Stimulated activated CD4-positive, alpha-beta T cell treated with anti-CD3 and anti-CD28 coated beads, Interleukin-1b, Interleukin-23, amount 100 ng/mL, for 4 hours (primary cell): ENCODE results near the gene DEDD.
A peak's percentile ranks its signal among the peaks of the same experiment; 100 is the strongest.

Experiments used
- DNase-seq, 2 donors: peaks; one replicate each; pipeline ENCODE4 v3.0.0-alpha.2; 2020; ENCODE audit warnings: low read depth in 2 of 2

DEDD gene

DNA sequence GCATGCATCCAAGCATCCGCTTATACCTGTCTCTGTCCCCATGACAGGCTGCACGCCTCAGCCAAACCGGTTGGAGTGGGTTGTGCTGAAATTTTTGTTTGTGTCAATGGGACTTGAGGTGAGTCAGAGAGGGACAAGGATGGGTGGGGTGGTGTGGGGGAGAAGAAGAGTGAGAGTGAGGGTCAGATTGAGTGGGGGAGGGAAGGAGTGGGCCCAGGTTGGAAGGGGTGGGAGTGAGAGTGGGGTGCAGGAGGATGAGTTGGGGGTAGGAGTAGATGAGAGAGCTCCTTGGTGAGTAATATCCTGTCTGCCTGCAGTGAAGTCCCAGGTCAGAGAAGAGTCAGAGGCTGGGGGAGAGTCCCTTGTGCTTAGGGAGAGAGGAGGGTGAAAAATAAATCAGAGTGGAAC, 39.8 kb downstream of the DEDD start:
- DNase-seq = peak; percentile 27 to 39

DNA sequence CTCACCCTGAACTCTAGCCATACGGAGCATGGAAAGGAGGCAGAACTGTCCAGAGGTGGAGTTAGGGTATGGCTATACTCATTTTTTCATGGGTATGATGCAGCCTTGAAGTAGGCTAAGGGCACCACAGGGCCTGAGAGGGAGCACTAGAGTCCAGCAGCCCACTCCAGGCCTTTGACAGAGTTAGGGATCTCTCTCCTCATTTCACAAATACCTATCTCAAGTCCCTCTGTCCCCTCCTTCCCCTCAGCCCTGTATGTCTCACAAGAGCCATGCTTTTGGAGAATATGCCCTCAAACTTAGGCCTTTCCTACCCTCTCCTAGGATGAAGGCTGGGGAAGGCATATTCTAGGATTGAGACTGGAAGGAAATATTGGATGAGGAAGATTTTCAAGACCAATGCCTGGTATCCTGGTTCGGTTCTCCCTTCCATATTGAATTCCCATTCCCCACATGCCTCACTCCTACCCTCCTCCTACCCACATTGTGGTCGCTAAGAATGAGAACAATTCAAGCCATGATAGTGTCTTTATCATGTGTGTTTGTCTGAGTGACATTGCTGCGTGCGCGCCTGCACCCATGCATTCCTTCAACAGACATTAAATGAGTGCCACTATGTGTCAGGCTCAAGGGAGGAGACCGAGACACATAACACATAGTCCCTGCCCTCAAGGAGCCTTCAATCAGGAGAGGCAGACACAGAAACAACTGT, 40.5 kb downstream of the DEDD start:
- DNase-seq = no peak

DNA sequence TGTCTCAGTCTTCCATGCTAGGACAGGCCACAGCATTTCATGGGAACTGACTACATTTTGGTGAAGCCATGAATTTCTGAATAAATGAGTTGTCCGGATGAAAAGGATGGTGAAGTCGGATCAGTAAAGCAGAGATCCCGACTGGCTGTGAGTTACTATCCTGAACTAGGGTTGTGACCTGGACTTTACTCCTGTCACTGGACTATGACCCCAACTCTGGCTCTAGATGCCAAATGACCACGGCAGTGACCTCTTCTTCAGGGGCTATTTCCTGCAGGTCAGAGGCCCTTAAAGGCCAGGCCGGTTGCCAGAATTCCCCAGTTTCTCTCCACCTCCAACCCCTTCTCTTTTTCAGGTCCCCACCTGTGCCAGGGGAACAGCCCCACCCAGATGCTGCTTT, 41.4 kb downstream of the DEDD start:
- DNase-seq = no peak

DNA sequence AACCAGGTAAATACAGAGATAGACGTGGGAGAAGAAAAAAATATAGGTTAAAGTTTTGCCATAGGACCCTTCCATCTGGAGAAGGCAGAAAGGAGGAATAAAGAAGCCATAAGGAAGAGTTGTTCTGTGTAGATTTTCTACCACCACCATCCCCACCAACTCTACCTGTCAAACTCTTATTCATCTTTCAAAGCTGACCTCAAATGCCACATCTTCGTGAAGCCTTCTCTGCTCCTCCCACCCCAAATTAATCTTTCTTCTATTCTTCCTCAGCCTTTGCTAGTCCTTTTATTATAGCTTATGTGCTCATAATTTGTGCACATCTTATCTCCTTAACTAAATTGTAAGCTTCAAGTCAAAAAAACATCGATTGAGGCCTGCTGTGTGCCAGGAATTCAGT, 41.9 kb downstream of the DEDD start:
- no peak for DNase-seq

DNA sequence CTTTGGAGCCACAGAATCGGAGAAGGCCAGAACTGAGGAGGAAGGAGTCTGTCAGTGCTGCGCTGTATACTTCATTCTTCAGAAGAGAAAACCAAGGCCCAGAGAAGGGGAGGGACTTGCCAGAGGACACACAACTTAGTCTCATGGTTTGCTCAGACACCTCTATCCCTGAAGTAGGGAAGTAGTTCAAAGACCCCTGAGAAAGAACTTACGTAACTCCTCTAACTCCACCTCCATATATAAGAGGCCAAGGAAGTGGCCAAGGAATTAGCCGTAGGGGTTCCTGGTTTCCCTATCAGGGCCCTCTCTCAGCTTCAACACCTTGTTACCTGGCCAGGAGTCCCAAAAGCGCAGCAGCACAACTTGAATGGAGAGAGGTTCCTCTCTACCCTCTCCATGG, 42.5 kb downstream of the DEDD start:
- no peak for DNase-seq

DNA sequence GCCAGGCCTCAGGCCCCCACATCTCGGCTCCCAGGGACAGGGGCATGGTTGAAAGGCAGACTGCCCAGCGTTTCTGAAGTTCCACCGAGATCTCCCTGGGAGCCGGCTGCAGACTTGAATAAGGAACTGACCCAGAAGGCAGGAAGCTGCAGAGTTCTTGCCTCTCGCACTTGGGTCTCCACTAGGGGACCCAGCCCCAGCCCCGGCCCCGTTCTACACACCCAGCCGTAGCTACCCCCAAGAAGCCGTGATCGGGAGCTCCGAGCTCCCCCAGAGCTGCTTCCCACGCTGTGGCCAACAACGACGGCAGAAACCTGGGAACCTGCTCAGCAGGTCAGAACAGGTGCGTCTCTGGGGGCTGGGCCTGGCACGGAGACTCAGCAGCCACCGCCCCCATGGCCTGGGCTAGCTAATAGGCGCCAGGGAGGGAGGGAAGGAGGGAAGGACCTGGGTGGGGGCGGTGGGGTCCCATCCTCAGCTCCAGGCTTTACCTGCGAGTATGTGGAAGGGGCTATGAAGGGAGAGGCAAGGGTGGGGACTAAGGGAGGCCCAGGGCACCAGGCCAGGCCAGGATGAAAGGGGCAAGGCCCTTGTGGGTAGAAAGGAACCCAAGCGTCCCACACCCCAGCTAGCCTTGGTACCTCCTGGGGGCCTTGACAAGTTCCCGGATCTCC, 43.1 kb downstream of the DEDD start, which contains the start of gene NECTIN4:
TSS of gene NECTIN4 (minus strand) at position 308 of the 674 bp plus-strand sequence. CDS start at position 46, 262 bp downstream.
- DNase-seq = no peak

DNA sequence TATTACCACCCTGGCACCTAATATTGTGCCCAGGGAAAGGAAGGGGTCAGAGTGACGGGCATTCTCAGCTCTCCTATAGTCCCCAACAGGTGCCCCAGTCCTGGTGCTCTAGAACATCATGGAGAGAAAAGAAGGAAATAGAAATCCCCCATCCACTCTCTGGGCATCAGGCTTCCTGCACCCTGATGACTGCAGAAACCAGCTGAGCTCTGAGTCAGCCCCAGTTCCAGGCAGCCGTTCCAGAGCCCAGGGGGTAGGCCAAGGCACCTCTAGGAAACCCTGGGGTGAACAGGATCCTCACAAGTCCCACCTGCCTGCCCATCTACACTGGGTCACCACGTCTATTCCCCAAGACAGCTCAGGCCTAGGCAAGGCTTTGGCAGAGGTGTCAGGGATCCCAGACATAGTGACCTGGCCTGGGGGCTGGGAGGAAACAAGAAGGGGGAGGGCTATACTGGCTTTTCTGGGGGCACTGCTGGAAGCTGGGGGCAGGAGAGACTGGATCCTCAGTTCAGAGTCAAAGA, 43.8 kb downstream of the DEDD start:
- DNase-seq = no peak

DNA sequence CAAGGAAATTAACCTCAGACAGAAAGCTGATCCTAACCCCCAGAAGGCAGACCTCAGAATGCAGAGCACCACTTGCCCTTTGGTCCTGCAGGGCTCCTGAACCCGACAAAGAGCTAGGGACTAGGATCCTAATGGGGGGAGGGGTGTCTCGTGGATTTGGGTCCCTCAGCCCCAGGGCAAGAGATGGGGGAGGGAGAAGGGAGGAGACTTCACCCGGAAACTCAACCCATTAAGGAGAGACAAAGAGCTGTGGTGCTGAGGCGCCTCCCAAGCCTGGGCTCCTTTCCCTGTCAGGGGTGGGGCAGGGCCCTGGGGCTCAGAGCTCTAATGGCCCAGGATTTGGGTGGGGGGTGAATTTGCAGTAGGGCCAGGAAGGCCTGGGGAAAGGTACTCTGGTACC, 46.0 kb downstream of the DEDD start:
- DNase-seq = no peak

DNA sequence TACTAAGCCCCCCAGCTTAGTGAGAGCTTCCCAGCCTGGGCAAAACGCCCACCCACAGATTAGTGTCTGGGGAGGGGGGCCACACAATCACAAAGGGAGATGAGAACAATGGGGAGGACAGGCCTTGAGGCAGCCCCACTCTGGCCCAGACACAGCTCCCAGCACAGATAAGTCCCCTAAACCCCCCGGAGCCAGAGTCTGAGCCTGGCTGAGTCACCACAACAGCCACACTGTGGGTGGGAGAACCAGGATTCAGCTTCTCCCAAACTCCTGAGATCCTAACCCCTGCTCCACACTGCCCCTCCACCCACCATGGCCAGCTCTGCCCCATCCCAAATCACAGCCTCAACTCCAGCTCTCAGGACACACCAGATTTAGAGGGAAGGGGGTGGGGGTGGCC, 47.3 kb downstream of the DEDD start:
- DNase-seq = no peak

DNA sequence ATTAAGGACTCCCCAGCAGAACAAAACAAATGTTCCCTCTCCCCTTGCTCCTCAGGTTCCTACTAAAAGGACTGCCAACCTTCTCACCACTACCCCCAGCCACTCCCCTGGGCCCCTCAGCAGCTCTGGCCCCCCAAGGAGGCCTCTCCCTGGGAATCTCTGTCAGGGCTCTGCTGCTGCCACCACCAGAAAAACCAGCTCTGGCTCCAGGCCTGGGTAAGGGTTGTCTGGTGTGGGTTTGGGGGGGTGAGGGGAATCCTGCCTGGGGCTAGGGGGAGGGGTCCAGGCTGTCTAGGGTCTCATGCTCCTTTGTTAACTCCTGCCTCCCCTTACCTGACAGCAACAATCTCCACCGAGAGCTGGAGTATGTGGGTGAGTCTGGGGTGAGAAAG, 47.9 kb downstream of the DEDD start:
- DNase-seq = no peak

DNA sequence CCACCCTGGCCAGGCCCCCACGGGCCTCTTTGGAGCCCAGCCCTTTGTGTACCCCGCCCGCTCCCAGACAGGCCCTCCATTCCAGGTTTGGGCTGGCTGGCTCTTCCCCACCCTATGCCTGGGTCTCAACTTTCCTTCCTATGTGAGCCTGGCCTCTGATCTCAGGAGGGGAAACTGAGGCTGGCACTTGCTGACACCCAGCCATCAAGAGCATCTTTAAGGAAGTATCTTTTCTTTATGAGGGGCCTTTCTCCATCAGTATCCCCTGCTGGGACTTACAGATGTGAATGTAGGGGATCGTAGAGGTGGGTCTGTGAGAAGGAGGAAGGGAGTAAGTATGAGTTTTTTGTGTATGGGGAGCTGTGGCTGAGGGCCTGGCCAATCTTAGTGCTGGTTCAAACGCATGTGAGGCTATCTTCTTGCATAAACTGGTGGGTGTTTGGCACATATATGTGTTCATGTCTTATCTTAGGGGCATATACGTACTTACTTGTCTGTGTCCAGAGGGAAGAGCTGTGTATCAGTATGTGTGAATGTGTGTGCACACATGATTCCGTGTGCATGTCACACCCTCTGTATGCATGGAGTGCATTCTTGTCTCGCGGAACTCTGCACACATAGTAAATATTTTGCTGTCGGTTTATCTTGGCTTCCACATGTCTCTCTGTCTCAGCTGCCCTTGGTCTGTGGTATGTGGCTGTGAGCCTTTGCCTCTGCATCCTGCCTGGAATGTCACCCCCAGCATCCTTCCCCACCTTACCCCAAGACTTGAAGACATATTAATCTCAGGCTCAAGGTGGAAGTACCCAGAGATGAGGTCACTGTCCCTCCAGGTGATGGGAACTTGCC, 48.5 kb downstream of the DEDD start:
- DNase-seq = no peak

DNA sequence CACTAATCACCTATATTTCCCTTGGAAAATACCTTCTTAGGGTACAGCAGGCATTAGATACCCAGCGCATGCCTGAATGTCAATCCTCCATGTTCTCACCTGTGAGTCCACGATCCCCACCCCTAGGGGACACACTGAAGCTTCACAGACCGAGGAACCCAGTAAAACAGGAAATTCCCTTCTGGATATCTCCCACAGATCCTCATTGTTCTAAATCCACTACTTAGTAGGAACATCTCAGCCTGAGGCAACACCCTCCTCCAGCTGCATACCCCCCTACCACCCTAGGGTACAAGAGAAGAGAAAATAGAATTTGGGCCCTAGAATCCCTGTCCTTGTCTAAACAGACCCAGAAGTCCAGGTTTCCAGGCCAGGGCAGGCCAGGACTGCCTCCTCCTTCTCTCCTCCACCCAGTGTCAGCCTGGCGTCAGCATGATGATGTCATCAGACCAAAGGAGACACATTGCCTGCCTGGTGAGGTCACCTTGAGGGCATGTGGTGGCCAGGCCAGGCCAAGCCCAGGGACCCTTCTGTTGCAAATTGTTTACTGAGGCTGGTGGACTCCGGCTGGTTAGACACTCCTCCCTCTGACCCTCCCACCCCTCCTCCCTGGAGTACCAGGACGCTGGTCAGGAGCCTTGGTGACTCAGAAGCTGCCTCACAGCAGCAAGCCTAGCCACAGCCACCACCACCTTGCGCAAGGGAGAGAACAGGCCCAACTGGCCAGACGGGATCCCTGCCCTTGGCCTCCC, 49.3 kb downstream of the DEDD start:
- no peak for DNase-seq

DNA sequence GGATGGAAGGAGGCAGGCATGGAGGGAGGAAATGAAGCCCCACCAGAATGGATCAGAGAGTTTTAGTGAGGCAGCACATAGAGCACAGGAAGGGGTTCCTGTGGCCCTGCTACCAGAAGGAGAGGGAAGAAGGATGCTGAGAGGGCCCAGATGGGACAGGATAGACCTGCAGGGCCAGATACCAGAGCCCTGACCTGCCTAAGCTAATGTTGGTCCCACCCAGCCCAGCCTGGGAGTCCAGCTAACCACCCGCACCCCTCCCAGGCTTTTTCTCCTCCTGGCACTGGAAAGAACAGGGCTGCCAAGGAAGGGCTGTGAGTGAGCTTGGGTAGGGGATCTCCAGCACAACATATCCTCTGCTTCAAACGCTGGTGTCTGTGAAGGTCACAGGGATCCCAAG, 50.0 kb downstream of the DEDD start:
- DNase-seq = no peak

DNA sequence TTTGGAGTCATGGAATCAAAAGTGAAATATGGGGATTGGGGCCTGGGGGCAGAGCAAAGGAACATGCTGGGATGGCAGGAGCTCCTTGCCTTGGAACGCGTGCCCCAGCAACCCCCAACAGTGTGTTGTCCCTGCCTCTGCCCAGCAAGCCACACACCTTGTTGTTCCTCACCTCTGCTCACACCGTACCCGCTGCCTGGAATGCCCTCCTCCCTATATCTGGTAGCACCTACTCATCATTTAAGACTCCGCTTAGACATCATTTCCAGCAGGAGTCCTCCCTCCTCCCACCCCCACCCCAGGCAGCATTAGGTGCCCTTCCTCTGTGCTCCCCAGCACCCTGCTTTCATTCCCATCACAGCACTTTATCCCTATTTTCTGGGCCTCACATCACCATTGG, 50.9 kb downstream of the DEDD start:
- no peak for DNase-seq

DNA sequence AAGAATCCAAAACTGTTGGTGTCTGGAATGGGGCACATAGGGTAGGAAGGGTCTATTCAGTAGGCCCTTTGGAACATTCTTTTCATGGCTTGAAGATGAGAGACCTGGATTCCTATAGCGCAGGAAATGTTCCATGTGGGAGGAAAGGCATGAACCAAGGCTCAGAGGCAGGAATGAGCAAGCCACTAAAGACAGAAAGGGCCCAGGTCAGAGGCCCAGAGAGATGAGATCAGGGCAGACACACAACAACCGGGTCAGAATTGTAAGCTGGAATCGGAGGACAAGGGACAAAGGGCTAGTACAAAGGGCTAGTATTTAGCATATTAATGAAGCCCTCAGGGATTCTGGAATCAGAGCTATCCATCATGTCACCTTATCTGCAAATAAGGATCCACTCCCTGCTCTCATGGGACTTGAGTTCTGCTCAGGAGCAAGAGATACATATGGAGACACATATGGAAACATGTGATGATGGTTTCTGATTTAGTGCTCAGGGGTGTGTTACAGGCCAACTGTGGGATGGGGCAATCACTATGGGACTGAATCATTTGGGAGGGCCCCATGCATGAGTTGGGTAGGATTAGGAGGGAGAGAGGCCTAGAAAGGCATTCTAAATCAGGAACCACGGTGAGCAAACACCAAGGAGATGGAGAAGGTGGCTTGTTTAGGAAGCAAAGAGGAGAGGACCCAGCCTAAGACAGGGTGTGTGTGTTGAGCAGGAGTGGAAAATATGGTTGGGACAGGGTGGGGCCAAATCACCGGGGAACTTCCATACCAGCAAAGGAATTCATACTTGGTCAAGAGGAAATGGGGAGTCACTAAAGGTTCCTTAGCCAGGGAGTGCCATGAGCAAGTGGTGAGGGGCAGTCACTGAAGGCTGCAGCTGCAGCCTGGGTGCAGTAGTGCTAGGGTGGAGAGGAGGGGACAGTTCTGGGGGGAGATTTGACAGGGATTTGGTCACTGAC, 51.7 kb downstream of the DEDD start:
- no peak for DNase-seq

DNA sequence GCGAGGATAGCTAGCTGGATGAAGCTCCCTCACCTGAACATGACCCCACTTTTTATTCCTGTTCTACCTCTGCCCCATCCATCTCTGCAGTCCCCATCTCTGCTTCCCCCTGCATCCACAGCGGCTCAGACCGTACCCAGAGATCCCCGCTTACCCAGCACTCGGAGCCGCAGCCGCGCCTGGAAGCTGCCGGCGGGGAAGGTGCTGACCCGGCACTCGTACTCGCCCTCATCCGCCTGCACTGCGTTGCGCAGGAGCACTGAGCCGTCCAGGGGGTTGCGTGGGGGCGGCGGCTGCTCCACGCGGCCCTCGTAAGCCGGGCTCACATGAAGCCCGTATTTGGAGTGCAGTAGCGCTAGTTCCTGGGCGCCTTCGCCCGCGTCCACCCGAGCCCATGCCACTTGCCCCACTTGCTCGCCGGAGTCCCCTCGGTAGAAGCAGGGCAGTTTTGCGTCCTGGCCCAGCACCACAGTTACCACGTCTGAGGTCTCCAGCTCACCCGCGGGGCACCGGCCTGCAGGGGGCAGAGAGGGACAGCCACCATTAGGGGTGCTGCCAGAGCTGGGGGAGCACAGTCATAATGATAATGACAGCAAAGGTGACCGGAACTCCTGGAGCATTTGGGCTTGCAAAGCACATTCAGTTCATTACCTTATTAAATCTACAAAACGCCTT, 52.9 kb downstream of the DEDD start:
- DNase-seq = no peak

DNA sequence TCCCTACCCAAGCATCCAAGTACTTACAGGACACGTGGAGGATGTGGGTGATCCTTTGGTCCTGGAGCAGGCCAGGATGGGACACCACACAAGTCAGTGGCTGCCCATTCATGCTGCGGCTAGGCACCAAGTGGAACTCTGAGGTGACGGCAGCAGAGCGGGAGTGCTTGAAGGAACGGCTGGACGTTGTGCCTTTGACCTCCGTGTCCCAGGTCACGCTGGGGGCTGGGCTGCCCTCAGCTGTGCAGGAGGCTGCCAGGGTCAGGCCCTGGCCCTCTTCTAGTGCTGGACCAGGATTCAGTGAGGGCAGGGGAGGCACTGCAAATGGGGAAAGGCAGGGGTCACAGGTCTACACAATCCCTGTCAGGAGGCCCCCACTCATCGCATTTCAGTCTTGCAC, 55.0 kb downstream of the DEDD start:
- DNase-seq = no peak

DNA sequence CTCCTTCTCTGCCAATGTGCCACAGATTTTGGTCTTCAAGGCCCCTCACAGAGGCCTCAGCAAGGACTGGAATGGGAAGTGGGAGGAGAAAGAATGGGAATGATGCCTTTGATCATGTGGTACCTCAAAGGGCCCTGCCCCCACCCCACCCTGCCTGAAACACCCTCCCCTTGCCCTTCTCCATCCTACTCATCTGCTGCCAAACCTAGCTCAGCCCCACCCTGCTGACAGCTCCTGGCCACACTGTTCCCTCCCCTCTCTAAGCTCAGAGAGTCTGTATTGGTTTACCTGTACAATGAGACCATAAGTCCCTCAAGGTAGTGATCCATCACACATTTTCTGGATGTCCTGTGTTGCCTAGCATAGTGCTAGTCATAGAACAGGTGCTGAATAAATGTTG, 56.1 kb downstream of the DEDD start:
- no peak for DNase-seq

DNA sequence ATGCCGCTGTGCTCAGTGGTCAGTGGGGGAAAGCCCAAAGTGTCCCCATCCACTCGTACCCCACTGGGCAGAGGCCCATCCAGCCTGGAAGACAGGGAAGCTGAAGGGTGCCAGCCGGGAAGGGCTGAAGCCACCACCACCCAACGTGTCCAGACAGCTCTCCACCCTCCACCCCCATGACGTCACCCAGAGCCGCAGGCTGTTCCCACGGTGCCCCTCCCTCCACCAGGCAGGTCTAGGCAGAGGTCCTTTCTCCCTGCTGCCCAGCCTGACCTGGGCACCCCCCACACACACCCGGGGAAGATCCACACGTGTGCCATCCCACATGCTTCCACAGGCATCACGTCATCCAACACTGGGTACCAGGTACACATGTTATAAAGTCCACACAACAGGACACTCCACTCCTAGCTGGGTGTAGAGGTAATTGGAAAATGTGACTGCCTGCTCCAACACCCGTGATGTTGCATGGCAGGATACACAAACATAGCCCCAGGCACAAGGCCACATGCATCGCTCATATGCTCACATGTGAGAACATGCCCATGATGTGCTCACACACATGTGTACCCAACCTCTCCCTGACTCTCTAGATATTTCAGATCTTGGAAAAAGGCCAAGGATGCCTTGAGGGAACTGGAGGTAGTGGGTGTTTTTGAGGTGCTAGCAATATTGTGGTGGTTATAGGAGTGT, 57.6 kb downstream of the DEDD start:
- no peak for DNase-seq
